CD4-positive, alpha-beta T cell treated with Interleukin-4 for 1 hour (primary cell): Measurements from ENCODE around the gene CFAP97D1.

Experiments used
- DNase-seq, 2 donors: peaks; one replicate each; pipeline ENCODE4 v3.0.0-alpha.2; 2020 to 2022

The CFAP97D1 gene

GRCh38 chr17:43830510-43831140 is 50.4 kb downstream of the CFAP97D1 start:
- DNase-seq: no peak

- DNase-seq: no peak
These were observed 51.4 kb downstream of the CFAP97D1 start for GRCh38 chr17:43831633-43832032.

- no peak for DNase-seq
These were observed 52.1 kb downstream of the CFAP97D1 start for GRCh38 chr17:43832168-43832975.

GRCh38 chr17:43832976-43833829 is 53.0 kb downstream of the CFAP97D1 start, which contains the start of gene MPP3:
Gene MPP3, minus strand, starts transcription at chr17:43833146. Its CDS starts 1,240 bp downstream, at chr17:43831906.
- DNase-seq: peak; percentile 25 to 46

- no peak for DNase-seq
These were observed 53.9 kb downstream of the CFAP97D1 start for GRCh38 chr17:43834106-43834505.
